Fibroblast of mammary gland (primary cell): ENCODE data around the gene ATG9A.
"Not testable (repeated sequence)": the region's sequence is repeated elsewhere in the genome, so short reads cannot be mapped to it uniquely, and the experiment has no call there.

Source experiments
- DNase-seq: peaks from one replicate; pipeline ENCODE4 v3.0.0-alpha.2; 2010; ENCODE audit warnings: low read depth
- H3K4me3 ChIP-seq: 2 replicates; pipeline ENCODE4 v1.5.1; 2011; ENCODE audit warnings: low read depth, mild to moderate bottlenecking, low read length, moderate library complexity; ENCODE audit not compliant: control insufficient read depth
- TF ChIP-seq, protein P1 (sequence below): conservative IDR thresholded peaks from 2 replicates; pipeline ENCODE4 v1.5.1; 2011; ENCODE audit warnings: low read depth, low read length, inconsistent platforms; ENCODE audit not compliant: control insufficient read depth, insufficient read depth

The ATG9A gene

DNA sequence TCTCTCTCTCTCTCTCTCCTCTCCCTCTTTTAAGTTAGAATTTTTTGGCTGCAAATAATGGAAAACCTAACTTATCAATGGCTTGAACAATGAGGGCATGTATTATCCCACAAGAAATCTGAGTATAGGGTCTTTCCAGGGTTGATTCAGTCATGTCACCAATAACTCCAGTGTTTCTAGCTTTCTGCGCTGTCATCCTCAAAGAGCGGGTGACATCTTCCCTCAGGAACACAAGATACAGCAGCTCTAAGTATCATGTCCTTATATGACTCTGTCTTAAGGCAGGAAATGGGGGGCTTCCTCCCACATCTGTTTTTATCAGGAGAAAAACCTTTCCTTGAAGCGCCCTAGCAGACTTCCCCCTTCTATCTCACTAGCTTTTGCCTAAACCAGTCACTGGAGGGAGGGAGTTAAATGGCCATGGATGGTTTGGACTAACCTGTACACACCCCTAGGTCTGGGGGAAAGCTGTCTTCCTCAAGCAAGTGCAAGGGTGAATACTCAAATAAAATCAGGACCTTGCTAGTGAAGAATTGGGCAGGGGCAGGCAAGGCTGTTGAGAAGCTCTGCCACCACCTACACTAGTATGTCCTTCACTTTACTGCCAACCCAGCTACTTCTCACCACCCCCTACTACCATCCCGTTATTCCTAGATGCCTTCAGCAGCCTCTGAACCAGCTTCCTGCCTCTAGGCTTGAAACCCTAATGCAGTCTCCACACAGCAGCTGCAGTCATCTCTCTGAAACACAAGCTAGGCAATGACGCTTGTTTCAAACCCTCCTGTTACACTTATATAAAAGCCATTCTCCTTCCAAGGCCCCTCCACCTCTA is 31.8 kb upstream of the ATG9A start:
- TF ChIP-seq, protein P1, sequence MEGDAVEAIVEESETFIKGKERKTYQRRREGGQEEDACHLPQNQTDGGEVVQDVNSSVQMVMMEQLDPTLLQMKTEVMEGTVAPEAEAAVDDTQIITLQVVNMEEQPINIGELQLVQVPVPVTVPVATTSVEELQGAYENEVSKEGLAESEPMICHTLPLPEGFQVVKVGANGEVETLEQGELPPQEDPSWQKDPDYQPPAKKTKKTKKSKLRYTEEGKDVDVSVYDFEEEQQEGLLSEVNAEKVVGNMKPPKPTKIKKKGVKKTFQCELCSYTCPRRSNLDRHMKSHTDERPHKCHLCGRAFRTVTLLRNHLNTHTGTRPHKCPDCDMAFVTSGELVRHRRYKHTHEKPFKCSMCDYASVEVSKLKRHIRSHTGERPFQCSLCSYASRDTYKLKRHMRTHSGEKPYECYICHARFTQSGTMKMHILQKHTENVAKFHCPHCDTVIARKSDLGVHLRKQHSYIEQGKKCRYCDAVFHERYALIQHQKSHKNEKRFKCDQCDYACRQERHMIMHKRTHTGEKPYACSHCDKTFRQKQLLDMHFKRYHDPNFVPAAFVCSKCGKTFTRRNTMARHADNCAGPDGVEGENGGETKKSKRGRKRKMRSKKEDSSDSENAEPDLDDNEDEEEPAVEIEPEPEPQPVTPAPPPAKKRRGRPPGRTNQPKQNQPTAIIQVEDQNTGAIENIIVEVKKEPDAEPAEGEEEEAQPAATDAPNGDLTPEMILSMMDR = no peak

DNA sequence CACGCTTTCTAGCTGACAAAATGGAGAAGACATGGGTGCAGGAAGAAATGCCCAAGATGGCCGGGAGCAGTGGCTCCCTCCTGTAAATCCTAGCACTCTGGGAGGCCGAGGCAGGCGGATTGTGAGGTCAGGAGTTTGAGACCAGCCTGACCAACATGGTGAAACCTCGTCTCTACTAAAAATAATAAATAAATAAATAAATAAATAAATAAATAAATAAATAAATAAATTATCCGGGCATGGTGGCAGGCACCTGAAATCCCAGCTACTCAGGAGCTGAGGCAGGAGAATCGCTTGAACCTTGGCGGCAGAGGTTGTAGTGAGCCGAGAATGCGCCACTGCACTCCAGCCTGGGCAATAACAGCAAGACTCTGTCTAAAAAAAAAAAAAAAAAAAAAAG is 29.5 kb upstream of the ATG9A start:
- DNase-seq, H3K4me3 ChIP-seq: not testable (repeated sequence)

More for the DNA sequence above, 31.8 kb upstream of the ATG9A start:
- no peak overlapping the region for H3K4me3 ChIP-seq
- DNase-seq = no peak

DNA sequence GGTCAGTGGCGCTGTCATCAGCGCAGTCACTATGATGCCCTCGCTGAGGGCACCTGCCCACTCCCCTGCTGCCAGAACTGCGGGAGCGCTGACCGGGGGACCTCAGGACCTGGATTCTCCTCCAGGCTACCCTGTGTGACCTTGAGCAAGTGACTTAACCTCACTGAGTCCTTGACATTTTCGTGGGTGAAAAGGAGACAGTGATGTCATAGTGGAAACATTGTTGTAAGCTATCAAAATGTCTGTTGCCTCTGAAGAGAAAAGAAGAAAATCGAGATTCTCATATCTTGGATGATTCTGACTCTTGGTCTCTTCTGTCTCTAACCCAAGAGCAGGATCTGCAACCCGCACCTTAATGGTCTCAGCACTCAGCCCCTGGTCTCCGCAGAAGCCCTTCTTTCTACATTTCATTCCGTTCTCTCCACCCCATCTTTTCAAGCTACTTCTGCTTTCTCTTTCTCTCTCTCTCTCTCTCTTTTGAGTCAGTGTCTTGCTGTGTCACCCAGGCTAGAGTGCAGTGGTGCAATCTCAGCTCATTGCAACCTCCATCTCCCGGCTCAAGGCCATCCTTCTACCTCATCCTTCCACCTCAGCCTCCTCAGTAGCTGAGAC is 25.3 kb upstream of the ATG9A start:
- DNase-seq = no peak
- TF ChIP-seq, protein P1 = no peak
- no peak overlapping the region for H3K4me3 ChIP-seq

DNA sequence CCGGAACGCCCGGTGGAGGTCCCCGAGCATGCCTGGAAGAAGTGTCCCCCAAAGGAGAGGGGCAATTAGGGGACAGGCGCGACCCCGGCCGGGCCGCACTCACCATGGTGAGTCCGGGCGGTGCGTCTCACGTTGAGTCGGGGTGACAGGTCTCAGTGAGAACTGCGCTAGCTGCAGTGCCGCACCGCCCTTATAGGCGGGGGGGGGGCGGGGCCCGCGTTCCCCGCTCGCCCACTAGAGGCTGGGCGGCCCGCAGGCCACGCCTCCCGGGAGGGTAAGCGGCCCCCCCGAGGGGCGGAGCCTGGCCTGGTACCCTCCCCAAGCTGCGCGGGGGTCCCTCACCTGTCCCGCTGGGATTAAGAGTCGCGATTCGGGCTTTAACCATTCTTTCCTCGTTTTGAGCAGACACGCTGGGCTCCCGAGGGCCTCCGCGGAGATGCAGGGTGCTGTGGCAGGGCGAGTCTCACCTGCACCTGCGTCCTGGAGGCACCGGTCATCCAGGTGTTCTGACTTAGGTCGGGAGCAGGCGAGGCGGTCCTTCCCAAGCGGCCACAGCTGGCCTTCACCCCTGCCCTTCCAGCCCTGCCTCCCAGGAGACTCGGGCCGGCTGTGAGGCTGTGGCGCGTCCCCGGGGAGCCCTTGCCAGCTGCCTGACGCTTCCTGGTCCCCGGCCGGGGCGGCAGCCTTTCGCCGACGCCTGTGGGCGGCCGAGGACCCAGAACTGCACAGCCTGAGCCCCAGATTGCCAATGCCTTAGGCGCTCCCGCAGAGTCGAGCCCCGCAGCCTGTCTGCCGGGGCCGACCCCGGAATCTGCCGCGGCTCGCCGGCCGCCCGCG is 24.5 kb upstream of the ATG9A start, which contains the start of gene TUBA4A:
TUBA4A (minus strand) TSS at position 166 of the 837 bp plus-strand sequence; CDS start at position 106, 60 bp downstream.
- TF ChIP-seq, protein P1 = no peak
- H3K4me3 ChIP-seq = peak within 1 kb of the TSS; percentile 44
- DNase-seq = peak; percentile 35

DNA sequence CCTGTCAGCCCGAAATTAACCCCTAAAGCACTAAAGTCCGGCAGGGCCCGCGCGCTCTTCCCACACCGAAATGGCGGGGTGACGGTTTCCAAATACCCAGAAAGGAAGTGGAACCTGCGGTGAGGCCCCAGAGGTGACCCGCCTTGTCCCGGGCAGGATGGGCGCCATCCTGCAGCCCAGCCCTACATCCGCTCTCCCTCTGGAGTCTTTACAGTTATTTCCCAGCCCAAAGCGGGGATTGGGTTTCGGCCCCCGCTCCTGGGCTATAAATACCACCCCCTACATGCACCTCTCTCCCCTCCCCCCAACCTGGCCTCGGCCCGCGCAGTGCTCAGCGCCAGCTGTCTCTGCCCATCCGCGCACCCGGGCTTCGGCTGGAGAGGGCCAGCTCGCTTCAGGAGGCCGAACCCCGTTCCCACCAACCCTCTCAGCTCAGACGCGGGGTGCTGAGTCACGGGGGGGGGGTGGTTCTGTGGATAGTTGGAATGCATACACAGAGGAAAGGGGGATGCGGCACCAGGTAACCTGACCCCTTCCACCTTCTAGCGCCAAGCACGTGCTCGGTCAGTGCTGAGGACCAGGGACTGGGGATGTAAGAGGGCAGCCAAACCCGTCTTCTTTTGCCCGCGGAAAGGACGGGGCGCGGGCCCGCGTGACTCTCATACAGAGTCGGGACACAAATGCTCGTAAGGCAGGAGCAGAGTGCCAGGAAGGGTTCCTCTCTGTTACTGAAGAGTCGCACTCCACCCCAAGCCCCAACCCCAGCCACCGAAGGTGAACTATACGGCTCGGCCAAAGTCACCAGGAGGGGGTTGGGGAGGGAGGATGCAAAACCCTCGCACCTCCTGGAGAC is 23.7 kb upstream of the ATG9A start, which contains the start of gene TUBA4B:
TUBA4B (plus strand) TSS at position 344 of the 853 bp plus-strand sequence; CDS start at position 509, 165 bp downstream.
- DNase-seq = no peak
- TF ChIP-seq, protein P1 = no peak
- peak within 1 kb of the TSS; percentile 44 for H3K4me3 ChIP-seq

DNA sequence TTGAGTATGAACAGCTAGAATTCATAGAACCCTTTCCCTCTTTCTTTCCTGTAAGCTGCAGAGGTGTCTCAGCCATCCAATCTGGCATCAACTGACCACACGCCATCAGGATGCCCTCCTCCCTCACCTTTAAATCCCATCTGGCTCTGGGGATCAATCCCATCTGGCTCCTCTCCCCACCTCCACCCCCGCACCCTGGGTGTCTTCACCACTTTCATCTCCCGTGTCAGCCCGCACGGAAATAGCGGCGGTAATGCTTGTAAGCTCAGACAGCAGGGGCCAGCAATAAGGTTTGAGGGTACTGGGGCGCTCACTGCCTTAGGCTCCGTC is 23.1 kb upstream of the ATG9A start:
- peak overlapping the region; percentile 44 for H3K4me3 ChIP-seq
- TF ChIP-seq, protein P1 = no peak
- DNase-seq = no peak
